ENCODE data around the gene FGR.
"Not testable (repeated sequence)": the region's sequence is repeated elsewhere in the genome, so short reads cannot be mapped to it uniquely, and the experiment has no call there.

FGR gene

DNA sequence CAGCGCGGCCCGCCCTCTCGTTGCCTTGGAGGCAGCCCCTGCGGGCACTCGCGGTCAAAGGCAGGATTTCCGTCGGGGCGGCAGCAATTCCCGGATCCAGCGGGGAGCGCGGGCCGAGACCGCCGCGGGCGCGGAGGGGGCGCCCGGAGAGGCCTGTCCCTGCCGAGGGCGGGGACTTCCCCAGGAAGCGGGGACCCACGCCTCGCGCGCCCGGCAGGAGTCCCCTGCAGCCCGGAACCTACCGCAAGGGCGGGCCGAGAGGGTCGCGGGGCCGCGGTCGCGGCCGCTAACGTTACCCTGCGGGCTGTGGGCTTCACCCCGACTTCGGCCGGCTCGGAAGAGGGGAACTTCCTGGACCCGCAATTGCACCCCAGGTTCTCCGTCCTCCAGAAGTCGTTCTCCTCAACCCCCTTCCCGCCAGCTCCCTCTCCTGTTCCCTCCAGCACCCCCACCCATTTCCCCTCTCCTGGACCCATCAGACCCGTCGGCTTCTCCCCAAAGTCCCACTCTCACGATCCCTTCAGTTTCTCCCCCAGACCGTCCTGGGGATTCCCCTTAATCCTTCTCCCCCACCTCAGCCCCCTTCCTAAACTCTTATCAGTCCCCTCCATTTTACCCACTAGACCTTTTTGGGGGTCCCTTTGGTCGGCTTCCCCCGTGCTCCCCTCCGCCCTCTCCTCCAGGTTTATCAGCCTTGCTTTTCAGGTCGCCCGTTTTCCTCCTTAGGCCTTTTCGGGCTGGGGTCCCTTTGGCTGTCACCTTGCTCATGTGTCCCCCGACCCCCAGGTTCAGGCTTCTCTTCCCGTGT is 604 bp downstream of the FGR start:
- no peak for DNase-seq (ENCODE audit: low read depth)

DNA sequence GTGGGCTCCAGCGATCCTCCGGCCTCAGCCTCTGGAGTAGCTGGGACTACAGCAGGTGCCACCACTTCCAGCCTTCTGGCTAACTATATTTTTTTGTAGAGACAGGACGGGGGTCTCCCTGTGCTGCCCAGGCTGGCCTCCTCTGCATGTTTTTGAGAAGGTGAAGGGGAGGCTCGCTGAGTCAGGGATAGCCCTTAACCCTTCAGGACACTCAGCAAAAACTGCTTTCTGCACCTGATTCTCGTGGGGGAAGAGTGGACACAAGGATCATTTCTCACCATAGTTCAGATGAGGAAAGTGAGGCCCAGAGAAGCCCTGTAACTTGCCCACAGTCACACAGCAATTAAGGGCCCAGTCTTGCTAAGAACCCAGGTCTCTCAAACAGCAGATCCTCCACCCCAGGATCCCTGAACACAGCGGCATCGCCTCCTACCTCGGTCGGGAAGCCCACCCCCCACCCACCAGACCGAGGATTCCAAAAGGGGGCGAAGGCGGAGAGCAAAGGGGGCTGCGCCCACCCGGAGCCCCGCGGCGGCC is 1.3 kb downstream of the FGR start:
- no peak for DNase-seq (ENCODE audit: low read depth)

DNA sequence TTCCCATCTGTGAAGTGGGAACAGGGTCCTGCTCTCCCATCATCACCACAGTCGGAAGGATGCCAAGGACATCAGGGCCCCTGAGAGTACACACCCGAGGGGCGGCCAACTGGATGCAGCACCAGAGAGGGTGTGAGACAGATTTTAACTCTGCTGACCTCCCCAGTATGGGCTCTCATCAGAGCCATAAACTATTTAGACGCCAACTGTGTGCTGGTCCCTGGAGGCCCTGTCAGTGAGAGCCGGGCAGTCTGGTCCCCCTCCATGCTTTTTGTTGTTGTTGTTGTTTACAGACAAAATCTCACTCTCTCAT is 1.7 kb downstream of the FGR start:
- DNase-seq (ENCODE audit: low read depth): no peak

DNA sequence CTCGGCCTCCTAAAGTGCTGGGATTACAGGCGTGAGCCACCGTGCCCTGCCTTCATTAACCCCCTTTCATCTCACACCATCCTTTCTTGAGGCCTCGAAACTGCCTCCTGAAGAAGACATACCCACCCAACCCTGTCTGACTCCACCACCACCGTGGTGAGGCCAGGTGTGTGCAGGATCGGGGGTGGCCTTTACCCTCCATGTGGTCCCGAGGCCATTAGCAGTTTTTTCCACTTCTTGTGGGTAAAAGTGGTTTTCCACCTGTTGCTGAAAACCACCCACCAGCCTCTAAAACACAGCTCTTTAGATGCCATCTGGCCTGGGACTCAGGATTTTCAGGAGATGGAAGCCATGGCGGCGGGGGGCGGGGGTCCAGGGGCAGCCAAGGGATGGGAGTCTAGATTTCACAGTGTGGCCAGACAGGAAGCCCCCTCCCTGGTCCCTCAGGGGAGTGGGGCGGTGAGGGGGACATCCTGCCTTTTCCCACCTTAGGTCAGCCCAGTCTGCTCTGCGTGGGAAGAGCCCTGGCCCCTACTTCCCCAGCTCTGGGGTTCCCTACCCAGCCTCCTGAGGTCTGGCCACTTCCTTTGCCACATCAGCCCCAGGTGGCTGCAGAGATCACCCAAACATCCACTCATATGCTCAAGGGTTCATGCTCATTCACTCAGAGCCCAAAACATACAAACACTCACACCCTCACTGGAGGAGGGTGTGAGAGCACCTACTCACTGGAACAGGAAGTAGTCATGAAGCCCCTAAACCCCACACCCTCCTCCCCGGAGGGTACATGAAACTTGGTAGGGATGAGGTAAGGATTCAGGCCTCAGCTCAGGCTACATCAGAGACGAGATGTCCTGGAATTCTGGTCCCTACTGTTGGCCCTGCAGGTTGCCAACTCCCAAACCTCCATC is 2.3 kb downstream of the FGR start:
- peak; percentile 69 for DNase-seq (ENCODE audit: low read depth)

DNA sequence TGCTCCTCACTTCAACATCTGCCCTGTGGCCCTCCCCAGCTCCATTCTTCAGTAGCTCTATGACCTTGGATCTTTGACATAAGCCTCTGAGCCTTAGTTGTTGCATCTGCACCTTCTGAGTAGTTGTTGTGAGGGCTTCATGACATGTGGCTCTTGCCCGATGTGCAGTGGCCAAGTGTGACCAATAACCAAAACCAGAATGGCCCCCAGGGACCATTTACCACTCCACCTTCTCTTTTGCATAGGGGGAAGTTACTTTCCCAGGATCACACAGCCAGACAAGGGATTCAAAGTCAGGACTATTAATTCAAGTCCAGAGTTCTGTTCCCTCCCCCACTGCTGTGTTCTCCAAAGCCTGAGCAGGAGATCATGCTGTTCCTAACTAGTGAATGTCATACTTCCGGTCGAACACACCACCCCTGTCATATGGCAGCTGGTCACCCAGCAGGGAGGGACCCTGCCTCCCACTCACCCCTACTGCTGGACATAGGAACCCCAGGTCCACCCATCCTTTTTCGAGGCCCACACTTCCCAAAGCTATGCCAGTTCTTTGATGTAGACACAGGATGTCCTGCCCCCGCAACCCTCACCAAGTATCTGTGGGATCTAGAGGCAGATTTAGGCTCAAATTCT is 4.0 kb downstream of the FGR start:
- DNase-seq (ENCODE audit: low read depth): no peak

DNA sequence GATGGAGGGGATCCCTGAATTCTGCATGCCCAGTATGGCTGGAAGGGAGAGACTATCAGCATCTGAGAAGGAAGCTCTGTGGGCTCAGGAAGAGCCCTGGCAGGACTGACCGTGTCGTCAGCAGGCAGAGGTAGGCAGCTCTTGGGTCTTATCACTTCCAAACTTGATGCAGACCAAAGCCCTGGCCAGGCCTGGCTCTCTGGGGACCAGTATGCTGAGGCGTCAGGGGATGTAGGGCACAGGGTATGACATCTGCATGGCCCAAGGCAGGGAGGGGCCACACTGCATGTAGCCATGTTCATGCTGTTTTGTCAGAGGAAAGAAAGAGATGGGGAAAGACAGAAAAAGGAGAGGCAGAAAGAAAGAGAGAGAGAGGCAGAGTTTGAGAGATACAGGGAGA is 6.3 kb downstream of the FGR start:
- DNase-seq (ENCODE audit: low read depth): no peak

DNA sequence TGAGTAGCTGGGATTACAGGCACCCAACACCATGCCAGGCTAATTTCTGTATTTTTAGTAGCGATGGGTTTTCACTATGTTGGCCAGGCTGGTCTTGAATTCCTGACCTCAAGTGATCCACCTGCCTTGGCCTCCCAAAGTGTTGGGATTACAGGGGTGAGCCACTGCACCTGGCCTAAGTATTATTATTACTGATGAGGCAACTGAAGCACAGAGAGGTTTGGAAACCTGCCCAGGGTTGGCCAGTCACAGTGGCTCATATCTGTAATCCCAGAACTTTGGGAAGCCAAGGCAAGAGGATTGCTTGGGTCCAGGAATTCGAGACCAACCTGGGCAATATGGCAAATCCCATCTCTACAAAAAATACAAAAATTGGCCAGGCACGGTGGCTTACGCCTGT is 7.3 kb downstream of the FGR start:
- DNase-seq (ENCODE audit: low read depth): not testable (repeated sequence)

DNA sequence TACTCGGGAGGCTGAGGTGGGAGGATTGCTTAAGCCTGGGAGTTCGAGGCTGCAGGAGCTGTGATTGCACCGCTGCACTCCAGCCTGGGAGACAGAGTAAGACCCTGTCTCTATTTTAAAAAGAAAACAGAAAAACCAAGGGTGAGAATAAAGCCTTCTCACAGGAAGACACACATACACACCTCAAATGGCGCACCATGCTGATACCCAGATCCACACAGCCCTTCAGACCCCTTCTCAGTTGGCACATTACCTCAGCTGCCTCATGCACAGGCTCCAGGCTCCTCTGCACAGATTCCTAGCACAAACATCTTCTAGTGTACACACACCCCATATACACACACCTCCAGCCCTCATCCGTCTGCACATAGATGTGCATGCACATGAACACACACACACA is 7.9 kb downstream of the FGR start:
- no peak for DNase-seq (ENCODE audit: low read depth)

DNA sequence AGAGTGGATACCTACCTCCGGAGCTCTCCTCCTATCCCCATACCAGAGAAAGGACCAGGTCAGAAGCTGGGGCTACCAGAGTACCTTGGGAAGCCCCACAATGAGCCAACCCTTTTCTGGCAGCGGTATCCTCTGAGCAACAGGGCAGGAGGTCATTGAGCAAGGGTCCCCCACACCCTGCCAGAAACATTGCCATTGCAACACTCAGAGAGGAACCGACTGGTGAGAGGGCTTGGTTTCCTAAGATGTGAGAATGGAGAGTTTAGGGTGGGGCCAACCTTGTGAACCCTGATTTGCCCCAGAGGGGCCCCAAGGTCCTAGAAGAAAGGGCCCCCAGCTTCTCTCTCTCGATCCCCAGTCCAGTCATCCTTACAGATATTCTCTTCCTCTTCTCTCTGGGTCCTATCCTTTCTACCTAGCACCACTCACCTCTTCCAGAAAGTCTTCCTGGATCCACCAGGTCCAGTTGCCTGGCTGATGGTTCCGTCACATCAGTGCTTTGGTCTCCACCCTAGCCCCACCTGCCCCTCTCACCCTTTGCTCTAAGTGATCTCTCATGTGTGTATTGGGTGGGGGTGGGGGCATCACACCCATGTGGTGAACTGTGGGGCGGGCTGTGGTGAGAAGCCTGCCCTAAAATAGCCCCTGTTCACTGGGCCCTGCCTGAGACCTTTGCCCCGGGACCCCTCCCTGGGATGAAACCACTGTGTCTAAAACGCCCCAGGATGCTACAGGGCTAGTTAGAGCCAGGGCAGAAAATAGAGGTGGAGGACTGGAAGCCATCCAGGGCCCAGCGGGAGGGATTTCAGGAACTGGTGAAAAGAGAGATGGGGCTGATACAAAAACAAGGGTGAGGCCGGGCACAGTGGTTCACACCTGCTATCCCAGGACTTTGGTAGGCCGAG is 8.7 kb downstream of the FGR start:
- no peak for DNase-seq (ENCODE audit: low read depth)

DNA sequence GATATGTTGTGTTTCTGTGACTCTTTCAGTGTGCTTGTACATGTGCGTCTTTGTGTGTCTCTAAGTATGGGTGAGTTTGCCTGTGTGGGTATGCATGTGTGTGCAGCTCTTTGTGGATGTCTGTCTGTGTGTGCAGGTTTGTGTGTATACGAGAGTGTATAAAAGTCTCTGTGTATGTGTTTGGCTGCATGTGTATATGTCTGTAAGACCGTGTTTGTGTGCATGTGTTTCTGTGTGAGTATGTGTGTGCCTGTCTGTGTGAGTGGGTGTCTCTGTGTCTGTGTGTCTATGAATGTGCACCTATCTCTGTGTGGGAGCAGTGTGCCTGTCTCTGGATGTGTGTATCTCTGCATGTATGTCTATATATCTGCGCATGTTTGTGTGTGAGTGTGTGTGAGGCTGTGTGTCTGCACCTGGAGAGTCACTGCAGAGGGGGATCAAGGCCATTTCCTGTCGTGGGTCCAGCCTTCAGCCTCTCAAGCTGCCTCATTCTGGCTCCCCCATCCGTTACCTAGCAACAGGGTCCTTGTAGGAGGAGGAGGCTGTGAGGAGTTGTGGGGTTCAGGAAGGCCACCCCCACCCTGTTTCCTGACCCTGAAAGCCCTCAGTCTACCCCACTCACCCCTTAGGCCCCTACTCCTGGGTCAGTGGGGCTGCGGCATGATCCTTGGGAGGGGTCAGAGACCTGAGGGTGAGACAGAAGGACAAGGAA is 10.4 kb downstream of the FGR start:
- DNase-seq (ENCODE audit: low read depth): no peak

DNA sequence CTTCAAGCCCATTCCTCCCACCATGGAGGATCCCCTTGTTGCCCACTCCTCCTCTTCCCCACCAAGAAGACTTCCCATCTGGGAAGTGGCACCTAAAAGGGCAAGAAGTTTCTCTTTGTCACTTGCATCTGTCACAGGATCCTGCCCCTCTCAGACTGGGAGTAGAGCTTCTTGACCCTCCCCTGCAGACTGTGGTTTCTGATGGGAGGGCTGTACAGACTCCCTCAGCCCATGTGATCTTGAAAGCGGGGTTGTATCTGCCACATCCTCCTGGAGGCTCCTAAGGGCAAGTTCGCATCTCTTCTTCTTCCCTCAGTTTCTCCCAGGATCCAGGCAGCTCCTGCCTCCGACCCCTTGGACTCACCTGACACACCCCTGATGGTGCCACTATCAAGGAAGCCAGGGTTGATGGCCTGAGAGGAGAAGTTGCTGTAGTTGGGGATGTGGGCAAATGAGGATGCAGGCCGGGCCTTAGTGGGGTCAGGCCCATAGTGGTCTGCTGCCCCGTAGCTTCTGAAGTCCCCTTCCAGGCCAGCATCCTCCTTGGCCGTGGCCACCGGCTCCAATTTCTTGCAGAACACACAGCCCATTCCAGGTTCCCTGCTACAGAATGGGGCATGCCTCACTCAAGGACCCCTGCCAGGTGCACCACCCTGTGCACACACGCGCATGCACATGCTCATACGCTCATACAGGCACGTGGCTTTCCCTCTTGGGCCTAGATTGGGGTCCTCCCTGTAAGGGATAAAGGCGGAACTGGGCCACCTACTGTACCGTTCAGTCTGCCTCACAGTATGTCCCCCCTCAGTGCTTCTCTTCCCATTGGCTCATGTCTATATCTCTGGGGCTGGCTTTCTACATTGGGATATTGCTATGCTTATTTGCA is 11.4 kb downstream of the FGR start:
- DNase-seq (ENCODE audit: low read depth): no peak

DNA sequence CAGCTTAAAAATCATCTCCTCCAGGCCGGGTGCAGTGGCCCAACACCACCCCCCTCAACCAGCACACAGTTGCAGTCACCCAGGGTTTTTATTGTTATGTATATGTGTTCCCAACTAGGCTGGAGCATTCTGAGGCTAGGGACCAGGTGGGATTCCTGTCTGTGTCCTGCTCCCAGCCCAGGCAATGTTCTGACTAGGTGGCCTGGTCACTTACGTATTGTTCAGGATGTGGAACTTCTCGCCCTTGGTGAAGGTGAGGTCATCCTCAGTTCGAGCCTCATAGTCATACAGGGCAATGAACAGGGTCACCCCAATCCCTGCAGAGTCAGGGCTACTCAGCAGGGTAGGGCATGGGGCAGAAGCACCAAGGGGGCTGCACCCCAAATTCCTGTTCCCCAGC is 12.2 kb downstream of the FGR start:
- DNase-seq (ENCODE audit: low read depth): no peak

DNA sequence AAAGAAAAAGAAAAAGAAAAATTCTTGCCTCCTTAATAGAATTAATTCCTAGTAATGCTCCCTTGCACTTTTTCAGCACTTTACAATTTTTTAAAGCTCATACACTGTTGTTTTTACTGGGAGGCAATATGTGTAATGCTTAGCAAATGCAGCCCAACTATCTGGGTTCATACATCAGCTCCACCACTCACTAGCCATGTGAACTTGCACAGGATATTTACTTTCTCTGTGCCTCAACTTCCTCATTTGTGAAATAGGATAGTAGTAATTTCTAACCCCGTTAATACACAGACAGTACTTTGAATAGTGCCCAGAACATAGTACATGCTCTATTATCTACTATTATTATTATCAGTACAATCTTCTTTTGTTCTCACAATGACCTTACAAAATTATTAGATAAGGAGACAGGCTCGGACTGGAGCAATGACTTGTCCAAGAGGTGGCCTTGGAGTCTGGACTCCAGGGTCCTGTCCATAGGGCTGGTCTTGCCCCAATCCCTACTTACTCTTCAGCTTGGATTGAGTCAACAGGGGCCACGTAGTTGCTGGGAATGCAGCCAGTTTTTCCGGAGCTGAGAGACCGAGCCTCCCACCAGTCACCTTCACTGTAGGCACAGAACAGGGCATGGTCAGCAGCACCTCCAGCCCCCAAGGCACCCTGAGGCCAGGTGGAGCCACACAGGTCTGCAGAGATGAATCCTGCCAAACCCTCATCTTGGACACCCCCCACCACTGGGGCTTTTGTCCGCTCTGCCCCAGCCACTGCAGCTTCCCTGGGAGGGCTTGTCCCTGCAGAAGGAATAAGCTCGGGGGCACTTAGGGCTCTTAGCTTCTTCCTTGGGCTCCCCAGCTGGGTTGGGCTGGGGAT is 13.7 kb downstream of the FGR start:
- no peak for DNase-seq (ENCODE audit: low read depth)

DNA sequence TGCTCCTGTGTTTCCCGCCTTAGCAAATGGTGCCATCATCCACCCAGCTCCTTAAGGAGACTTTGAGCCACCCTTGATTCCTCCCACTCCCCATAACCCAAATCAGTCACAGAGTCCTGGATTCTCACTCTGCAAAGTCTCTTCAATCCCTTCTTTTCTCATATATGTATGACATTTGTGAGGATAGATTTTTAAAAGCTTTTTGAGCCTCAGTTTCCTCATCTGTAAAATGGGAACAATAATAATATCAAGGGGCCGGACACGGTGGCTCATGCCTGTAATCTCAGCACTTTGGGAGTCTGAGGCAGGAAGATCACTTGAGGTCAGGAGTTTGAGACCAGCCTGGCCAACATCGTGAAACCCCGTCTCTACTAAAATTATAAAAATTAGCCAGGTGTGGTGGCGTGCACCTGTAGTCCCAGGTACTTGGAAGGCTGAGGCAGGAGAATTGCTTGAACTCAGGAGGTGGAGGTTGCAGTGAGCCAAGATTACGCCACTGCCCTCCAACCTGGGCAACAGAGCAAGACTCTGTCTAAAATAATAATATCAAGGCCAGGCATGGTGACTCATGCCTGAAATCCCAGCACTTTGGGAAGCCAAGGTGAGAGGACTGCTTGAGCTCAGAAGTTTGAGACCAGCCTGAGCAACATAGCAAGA is 15.1 kb downstream of the FGR start:
- DNase-seq (ENCODE audit: low read depth): not testable (repeated sequence)

DNA sequence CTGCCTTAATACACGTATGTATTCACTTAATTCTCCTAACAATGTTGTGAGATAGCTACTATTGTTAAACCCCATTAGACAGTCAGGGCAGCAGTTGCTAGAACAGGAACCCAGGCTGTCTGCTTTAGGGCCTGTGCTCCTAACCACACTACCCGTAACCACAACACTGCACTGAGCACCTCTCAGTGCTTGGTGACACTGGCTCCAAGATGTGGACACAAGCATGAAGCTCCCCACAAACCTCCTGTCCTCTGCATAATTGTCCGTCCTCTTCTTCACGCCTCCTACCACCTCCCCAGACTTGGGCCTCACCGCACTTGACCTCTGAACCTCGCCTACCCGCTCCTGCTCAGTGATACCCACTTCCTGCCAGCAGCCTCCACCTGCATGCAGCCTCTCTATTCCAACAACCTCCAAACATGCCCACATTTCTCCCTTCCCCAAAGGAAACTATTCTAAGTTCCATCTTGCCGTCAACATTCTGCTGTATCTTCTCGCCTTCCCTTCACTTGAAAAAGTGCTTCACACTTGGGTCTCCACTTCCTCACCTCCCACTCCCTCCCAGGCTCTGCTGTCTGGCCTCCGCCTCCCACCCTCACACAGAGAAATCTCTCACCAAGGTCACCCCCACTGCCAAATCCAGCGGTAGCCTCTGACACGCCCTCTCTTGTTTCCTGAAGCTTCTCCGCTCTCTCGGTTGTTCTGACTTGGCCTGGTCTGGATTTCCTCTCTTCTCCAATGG is 16.5 kb downstream of the FGR start:
- DNase-seq (ENCODE audit: low read depth): no peak

DNA sequence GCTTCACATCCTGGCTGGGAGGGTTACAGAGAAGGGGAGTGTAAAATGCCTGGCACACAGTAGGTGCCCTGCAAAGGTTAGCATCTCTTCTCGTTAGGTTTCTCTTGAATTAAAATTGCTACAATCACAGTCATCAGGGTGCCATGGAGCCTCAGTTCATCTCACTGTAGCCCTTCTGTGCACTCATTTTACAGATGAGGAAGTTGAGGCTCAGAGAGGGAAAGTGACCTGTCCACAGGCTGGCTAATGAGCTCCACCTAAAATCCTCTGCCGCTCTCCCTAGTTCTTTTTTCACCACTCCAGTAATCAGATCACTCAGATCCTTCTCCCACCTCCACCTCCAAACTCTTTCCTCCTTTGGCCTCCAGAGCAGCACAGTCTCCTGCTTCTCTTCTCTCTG is 17.6 kb downstream of the FGR start:
- DNase-seq (ENCODE audit: low read depth): no peak

DNA sequence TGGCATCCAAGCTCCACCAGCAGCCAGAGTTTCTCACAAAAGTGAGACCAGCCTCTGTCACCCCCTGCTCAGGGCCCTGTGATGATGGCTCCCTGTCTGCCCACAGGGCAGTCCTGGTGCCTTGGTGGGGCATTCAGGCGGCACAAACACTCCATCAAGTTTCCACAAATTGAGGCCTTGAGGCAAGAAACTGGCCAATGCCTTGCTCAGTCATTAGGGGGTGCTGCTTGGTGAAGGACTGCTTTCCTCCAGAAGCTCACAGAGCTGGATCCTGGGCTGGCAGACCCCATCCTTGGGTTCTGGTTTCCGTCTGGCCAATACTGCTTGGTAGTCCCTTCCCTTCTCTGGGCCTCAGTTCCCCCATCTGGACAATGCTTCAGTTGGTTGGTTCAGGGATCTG is 18.5 kb downstream of the FGR start:
- no peak for DNase-seq (ENCODE audit: low read depth)
